Measurements from ENCODE around the gene KCTD16.

- TF ChIP-seq CTCF (IDR thresholded peaks at IDR 0.05) (no peak), POLR2A (IDR thresholded peaks at IDR 0.05) (no peak)
Observed at GRCh38 chr5:144289277-144289676, 118.6 kb downstream of the KCTD16 start.

All from body of pancreas (tissue), 4 donors.